HG03565 (cell line): ENCODE results near the gene FCGBP.
"Not testable (repeated sequence)": the region's sequence is repeated elsewhere in the genome, so short reads cannot be mapped to it uniquely, and the experiment has no call there.

Experiments
- ATAC-seq: cut with Tn5 transposase; IDR thresholded peaks from one replicate; pipeline ENCODE4 v1.9.1; 2021; ENCODE audit warnings: mild to moderate bottlenecking, moderate library complexity; ENCODE audit not compliant: unreplicated experiment

The FCGBP gene

GRCh38 chr19:39919976-39920375, 14.5 kb downstream of the FCGBP start:
- ATAC-seq: no peak

GRCh38 chr19:39918183-39918651, 16.2 kb downstream of the FCGBP start:
- no peak for ATAC-seq

- no peak for ATAC-seq
Measured at GRCh38 chr19:39917561-39918182, 16.8 kb downstream of the FCGBP start.

GRCh38 chr19:39916851-39917396, 17.5 kb downstream of the FCGBP start:
- no peak for ATAC-seq

- no peak for ATAC-seq
Measured at GRCh38 chr19:39916236-39916635, 18.2 kb downstream of the FCGBP start.

GRCh38 chr19:39915848-39916215, 18.6 kb downstream of the FCGBP start:
- ATAC-seq: no peak

- ATAC-seq: no peak
Measured at GRCh38 chr19:39915101-39915847, 19.2 kb downstream of the FCGBP start.

GRCh38 chr19:39913682-39914333, 20.6 kb downstream of the FCGBP start:
- ATAC-seq: no peak

GRCh38 chr19:39908803-39909202, 25.6 kb downstream of the FCGBP start:
- ATAC-seq: no peak

- no peak for ATAC-seq
Measured at GRCh38 chr19:39906820-39907611, 27.4 kb downstream of the FCGBP start.

GRCh38 chr19:39906283-39906682, 28.2 kb downstream of the FCGBP start:
- no peak for ATAC-seq

GRCh38 chr19:39903486-39904091, 30.8 kb downstream of the FCGBP start:
- ATAC-seq: not testable (repeated sequence)

- ATAC-seq: not testable (repeated sequence)
Measured at GRCh38 chr19:39902326-39902725, 32.1 kb downstream of the FCGBP start.

- ATAC-seq: not testable (repeated sequence)
Measured at GRCh38 chr19:39901681-39902080, 32.8 kb downstream of the FCGBP start.

GRCh38 chr19:39898858-39899257, 35.6 kb downstream of the FCGBP start:
- not testable (repeated sequence) for ATAC-seq

- ATAC-seq: not testable (repeated sequence)
Measured at GRCh38 chr19:39897511-39898245, 36.8 kb downstream of the FCGBP start.

- not testable (repeated sequence) for ATAC-seq
Measured at GRCh38 chr19:39895096-39895495, 39.3 kb downstream of the FCGBP start.

GRCh38 chr19:39894236-39894606, 40.2 kb downstream of the FCGBP start:
- not testable (repeated sequence) for ATAC-seq

GRCh38 chr19:39893366-39894235, 40.8 kb downstream of the FCGBP start:
- not testable (repeated sequence) for ATAC-seq
